Activated CD8-positive, alpha-beta memory T cell treated with anti-CD3 and anti-CD28 coated beads for 36 hours (primary cell): Measurements from ENCODE around the gene PFKM. TPM values are rescaled to one million over a fixed set of nuclear protein-coding genes. Genes with fewer than 3 reads are reported as not detected.

Experiments
- CTCF ChIA-PET: fragments of 350-600 bp; sonication (Branson Sonifier 250); formaldehyde crosslinking; loops from one replicate; lab custom pipeline; 2021; ENCODE audit warnings: antibody characterized with exemption; lab: Charles Lee
- POLR2A ChIA-PET: fragments of 350-600 bp; sonication (Branson Sonifier 250); formaldehyde crosslinking; loops from one replicate; lab custom pipeline; 2021; ENCODE audit warnings: antibody characterized with exemption; lab: Charles Lee
- total RNA-seq, 2 experiments: library from RNA; stranded (reverse); gene quantifications; one replicate each; pipeline ENCODE4 v1.2.3, GENCODE V29; 2021

Gene PFKM
- total RNA-seq, 2 experiments from 2014 or later, result 50.0 to 55.2 TPM

- ChIA-PET CTCF (interaction anchor here (1.1 kb wide), 1 partner anchor 11 kb away, joined by 4 read pairs; no protein-coding TSS in a partner anchor), POLR2A (no interaction called here)
Observed at GRCh38 chr12:48177982-48178381, 58.8 kb downstream of the PFKM start.

- POLR2A ChIA-PET, result no interaction called here
- CTCF ChIA-PET, result interaction anchor here (0.8 to 1.1 kb wide), 2 partner anchors 10 to 11 kb away, joined by 3 to 4 read pairs; no protein-coding TSS in a partner anchor
Observed at GRCh38 chr12:48179466-48179865, 60.3 kb downstream of the PFKM start.

- ChIA-PET POLR2A (no interaction called here), CTCF (no interaction called here)
Observed at GRCh38 chr12:48180424-48180823, 61.3 kb downstream of the PFKM start.

GRCh38 chr12:48180857-48181495, 61.8 kb downstream of the PFKM start:
- ChIA-PET CTCF (no interaction called here), POLR2A (no interaction called here)

- POLR2A ChIA-PET, result interaction anchor here (1.0 to 1.4 kb wide), 2 partner anchors 15 to 25 kb away, joined by 3 to 7 read pairs; partner anchors contain the start of gene ASB8
- CTCF ChIA-PET, result interaction anchor here (0.9 to 1.4 kb wide), 6 partner anchors 9 to 613 kb away, joined by 3 to 6 read pairs (median 4); partner anchors contain the start of gene ASB8
Observed at GRCh38 chr12:48182631-48183030, 63.5 kb downstream of the PFKM start.

GRCh38 chr12:48183091-48183875, 64.1 kb downstream of the PFKM start, which contains the start of gene CCDC184:
Gene CCDC184, plus strand, starts transcription at chr12:48183644. Its CDS starts 479 bp downstream, at chr12:48184123.
- ChIA-PET POLR2A (interaction anchor here (1.0 to 1.4 kb wide), 2 partner anchors 15 to 26 kb away, joined by 3 to 7 read pairs; partner anchors contain the start of gene ASB8), CTCF (interaction anchor here (0.9 to 1.4 kb wide), 6 partner anchors 9 to 612 kb away, joined by 3 to 6 read pairs (median 4); partner anchors contain the start of gene ASB8)

- CTCF ChIA-PET, result interaction anchor here (0.5 to 1.4 kb wide), 5 partner anchors 10 to 499 kb away, joined by 3 read pairs; partner anchors contain the start of gene ASB8
- POLR2A ChIA-PET, result interaction anchor here (1.0 to 1.4 kb wide), 2 partner anchors 27 kb away, joined by 3 read pairs; partner anchors contain the start of gene ASB8
Observed at GRCh38 chr12:48183876-48184548, 64.8 kb downstream of the PFKM start.

- POLR2A ChIA-PET, result interaction anchor here (1.0 kb wide), 1 partner anchor 27 kb away, joined by 3 read pairs; the partner anchor contains the start of gene ASB8
- CTCF ChIA-PET, result interaction anchor here (0.5 to 0.7 kb wide), 3 partner anchors 10 to 499 kb away, joined by 3 read pairs; no protein-coding TSS in a partner anchor
Observed at GRCh38 chr12:48184549-48184922, 65.4 kb downstream of the PFKM start.

- POLR2A ChIA-PET, result interaction anchor here (1.0 kb wide), 1 partner anchor 28 kb away, joined by 3 read pairs; the partner anchor contains the start of gene ASB8
- CTCF ChIA-PET, result interaction anchor here (0.6 kb wide), 1 partner anchor 471 kb away, joined by 3 read pairs; no protein-coding TSS in a partner anchor
Observed at GRCh38 chr12:48185181-48185919, 66.2 kb downstream of the PFKM start.

GRCh38 chr12:48187916-48188695, 68.9 kb downstream of the PFKM start:
- POLR2A ChIA-PET, result no interaction called here

GRCh38 chr12:48189331-48190125, 70.4 kb downstream of the PFKM start:
- POLR2A ChIA-PET, result interaction anchor here (0.8 kb wide), 1 partner anchor 8 kb away, joined by 3 read pairs; no protein-coding TSS in a partner anchor

More at GRCh38 chr12:48187916-48188695, 68.9 kb downstream of the PFKM start:
- CTCF ChIA-PET, result interaction anchor here (0.8 to 1.7 kb wide), 3 partner anchors 10 to 225 kb away, joined by 3 to 8 read pairs (median 4); no protein-coding TSS in a partner anchor

GRCh38 chr12:48191096-48191495, 71.9 kb downstream of the PFKM start:
- ChIA-PET CTCF (no interaction called here), POLR2A (no interaction called here)

More at GRCh38 chr12:48189331-48190125, 70.4 kb downstream of the PFKM start:
- CTCF ChIA-PET, result interaction anchor here (0.6 to 1.7 kb wide), 11 partner anchors 8 to 258 kb away, joined by 3 to 8 read pairs (median 3); partner anchors contain the start of gene OR10AD1

GRCh38 chr12:48192861-48193260, 73.7 kb downstream of the PFKM start:
- POLR2A ChIA-PET, result no interaction called here
- CTCF ChIA-PET, result no interaction called here

- ChIA-PET CTCF (no interaction called here), POLR2A (no interaction called here)
Observed at GRCh38 chr12:48193623-48194022, 74.5 kb downstream of the PFKM start.

GRCh38 chr12:48194799-48195201, 75.6 kb downstream of the PFKM start:
- POLR2A ChIA-PET, result interaction anchor here (0.6 kb wide), 1 partner anchor 92 kb away, joined by 6 read pairs; no protein-coding TSS in a partner anchor
- CTCF ChIA-PET, result interaction anchor here (1.0 kb wide), 1 partner anchor 10 kb away, joined by 3 read pairs; no protein-coding TSS in a partner anchor
